Stimulated activated CD4-positive, alpha-beta T cell treated with anti-CD3 and anti-CD28 coated beads, TNF-alpha, amount 100 ng/mL, for 24 hours (primary cell): ENCODE results near the gene ADORA1.

ENCODE experiments used
- DNase-seq, 3 experiments: peaks; one replicate each; pipeline ENCODE4 v3.0.0-alpha.2; 2020; ENCODE audit warnings: low read depth in 3 of 3

The ADORA1 gene

DNA sequence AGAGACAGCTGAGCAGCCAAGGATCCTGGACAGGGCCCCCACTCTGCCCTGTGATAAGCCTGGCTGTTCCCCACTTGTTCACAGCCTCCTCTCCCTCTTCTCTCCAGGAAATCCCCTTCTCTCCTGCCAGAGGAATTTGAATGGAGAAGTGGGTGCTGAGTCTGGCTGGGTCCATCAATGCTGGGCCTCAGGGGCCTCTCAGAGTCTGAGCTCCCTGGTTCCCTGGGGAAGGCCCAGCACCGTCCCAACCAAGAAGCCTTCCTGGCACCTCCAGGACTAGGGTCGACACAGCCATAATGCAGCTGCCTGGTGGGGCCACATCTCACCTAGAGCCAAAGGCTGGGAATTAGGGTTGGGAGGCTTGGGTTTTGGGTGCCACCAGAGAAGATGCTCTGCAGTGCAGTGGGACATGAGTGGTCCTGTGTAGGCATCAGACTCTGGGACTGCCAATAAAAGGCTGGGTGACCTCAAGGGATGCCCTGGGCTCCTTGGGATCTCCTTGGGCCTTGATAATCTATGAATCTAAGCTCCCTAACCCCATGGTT is 45.6 kb downstream of the ADORA1 start:
- DNase-seq: no peak

- DNase-seq: no peak
These were observed 46.0 kb downstream of the ADORA1 start for GRCh38 chr1:203173566-203173965.

DNA sequence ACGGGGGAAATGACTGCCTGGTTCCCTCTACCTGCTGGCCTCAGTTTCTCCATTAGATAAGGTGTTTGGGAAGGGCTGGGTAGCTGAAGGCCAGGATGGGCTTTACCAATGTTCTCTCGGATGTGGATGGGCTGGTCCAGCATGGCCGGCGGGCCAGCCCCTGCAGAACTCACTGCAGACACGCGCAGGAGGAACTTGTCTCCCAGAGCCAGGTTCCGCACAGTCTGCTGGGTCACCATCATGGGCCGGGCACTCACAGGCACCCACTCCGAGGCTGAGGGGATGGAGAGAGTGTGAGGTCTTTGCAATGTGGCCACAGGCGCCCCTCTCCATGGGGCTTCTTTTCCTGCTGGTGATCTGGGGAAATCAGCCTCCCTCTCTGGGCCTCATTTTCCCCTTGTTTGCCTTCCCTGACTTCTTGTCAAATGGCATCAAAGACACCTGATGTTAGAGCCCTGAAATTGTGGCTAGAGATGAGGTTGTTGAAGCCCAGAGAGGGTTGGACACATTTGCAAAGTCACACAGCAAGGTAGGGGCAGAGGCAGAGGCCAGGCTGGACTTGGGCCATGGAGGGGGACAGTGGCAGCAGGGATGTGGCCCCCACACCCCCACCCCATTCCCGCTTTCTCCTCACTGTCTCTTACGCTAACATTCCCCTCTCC is 46.9 kb downstream of the ADORA1 start:
- DNase-seq: no peak

GRCh38 chr1:203175237-203175826 is 47.8 kb downstream of the ADORA1 start, which contains the start of gene MYBPH:
Gene MYBPH, minus strand, starts transcription at chr1:203175826. Its CDS starts 71 bp downstream, at chr1:203175755.
- no peak for DNase-seq

DNA sequence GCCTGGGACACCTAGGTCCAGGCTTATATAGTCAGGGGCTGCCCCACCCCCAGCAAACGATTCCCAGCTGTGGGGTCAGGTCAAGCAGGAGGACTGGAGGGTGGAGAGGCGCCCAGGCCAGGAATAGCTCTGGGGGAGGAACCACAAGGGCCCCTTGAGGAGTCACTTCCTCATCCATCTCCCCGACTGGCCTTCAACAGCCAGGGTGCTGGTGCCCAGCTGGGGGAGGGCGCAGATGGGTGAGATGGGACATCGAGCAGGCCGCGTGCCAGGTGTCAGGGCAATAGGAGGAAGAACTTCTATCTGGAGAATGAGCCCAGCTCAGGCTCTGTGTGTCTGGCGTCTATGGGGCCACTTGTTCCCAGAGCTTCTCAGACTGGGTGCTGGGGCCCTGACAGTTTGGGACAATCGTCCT is 48.3 kb downstream of the ADORA1 start:
- DNase-seq: no peak

GRCh38 chr1:203176273-203177035 is 48.9 kb downstream of the ADORA1 start:
- DNase-seq: no peak

- no peak for DNase-seq
These were observed 49.5 kb downstream of the ADORA1 start for GRCh38 chr1:203177036-203177405.

DNA sequence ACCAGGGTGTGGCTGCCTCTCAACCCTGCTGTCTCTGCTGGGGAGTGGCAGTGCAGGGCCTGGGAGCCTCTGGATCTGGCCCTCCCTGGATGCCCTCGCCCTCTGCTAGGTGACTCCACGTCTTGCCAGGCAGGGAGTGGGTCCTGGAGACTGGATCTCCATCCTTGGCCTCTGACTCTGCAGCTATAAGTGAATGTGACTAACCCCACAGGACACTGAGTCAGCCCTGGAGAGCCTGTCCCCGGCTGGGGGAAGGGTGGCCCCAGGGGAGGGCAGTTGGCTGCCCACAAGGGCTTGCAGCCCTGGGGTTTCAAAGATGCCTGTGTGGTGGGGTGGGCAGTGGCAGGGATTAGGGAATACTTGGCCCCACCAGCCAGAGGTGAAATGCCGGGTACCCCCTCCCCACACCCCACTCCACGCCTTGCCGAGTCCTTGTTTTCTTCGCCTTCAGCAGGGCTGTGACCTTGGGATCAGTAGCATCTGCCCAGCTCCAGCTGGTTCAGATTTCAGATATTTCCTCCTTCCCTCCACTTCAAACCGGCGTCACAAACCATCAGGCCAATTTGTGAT is 50.0 kb downstream of the ADORA1 start:
- no peak for DNase-seq

DNA sequence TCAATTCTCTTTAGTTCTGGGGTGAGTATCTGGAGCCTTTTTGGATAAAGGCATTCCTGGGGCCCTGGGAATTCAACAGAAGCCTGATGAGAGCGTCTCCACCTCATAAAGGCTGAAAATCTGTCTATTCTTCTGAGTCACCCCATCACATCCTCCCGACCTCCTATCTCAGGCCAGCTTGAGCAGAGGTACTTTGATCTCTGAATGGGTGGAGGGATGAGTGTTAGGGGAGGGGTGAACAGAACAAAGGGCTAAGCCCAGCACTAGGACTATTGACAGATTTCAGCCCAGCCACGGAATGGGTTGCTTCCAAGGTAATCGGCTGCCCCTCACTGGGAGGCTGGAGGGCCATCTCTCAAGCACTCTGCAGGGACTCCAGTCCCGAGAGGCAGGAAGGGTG is 50.6 kb downstream of the ADORA1 start:
- no peak for DNase-seq

DNA sequence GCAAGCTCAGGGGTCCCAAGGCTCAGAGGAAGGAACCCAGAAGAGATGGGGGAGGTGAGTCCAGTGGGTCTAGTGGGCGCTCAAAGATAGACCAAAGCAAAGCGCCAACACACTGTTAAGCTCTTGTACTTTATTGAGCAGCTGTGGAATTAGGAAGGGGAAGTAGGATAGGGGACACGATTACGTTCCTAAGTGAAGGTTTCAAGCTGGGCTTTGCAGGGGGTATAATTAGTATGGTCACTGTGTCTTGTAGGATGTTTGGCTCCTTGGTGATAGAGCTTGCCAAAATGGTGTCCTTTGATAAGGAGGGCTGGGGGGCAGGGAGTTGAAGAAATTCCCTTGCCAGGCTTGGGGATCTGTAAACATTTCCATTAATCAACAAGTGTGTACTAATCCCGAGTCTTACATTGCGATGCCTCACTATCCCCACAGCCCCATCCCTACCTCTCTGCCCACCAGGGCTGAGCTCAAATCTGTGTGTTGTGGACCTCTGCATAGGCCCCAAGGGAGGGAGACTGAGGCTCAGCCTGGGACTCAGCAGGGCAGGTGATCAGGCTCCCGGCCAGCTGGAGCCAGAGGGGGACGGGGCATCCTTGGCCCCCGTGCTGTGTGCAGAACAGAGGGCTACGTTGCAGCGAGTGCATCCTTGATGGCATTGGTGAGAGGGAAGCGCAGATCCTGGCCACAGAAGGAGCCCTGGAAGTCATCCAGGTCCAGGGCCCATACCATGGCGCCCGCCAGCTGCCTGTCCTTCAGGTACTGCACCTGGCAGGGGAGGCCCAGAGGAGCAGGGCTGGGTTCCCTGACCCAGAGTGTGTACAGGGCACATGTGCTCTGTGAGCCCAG is 51.5 kb downstream of the ADORA1 start:
- no peak for DNase-seq

DNA sequence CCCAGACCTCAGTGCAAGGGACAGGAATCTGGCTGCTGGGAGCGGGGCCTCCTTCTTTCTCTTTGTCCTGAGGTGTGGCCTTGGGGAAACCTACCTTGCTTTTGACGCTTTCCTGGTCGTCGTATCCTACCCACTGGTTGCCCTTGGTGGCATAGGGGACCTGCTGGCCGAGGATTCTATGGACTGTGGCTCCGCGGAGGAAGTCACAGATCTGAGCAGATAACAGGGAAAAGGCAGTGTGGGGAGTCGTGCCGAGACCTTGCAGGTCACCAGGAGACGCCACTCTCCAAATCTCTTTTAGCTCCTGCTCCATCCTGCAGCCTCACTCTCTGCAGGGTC is 52.1 kb downstream of the ADORA1 start:
- DNase-seq: no peak

DNA sequence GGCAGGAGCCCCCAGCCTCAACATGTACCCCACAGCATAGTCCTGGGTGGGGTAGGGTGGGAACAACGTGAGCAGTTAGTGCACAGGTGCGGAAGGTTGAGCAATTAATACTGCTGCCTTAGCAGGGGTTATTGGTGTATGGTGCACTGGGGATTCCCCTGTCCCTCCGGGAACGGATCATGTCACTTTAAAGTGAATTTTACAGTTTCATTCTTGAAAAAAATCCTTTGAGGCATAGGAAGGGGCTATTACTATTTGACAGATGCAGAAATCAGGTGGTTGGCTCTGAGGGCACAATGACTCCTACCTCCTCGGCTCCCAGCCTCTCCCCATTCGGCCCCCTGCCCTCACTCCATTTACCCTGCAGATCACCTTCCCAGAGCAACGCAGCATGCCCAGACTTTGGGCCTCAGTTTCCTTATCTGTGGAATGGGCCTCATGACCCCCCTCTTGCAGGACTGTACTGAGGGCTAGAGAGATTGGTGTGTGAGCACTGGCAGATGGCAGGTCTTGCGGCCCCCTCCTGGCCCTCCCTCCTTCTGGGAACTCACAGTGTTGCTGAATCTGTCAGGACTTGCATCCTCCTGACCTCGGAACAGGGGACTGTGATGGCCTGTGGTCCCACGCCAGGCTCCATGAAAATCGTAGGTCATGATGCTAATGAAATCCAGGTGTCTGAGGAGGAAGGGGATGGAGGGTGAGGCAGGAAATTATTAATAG is 53.2 kb downstream of the ADORA1 start:
- DNase-seq: no peak

DNA sequence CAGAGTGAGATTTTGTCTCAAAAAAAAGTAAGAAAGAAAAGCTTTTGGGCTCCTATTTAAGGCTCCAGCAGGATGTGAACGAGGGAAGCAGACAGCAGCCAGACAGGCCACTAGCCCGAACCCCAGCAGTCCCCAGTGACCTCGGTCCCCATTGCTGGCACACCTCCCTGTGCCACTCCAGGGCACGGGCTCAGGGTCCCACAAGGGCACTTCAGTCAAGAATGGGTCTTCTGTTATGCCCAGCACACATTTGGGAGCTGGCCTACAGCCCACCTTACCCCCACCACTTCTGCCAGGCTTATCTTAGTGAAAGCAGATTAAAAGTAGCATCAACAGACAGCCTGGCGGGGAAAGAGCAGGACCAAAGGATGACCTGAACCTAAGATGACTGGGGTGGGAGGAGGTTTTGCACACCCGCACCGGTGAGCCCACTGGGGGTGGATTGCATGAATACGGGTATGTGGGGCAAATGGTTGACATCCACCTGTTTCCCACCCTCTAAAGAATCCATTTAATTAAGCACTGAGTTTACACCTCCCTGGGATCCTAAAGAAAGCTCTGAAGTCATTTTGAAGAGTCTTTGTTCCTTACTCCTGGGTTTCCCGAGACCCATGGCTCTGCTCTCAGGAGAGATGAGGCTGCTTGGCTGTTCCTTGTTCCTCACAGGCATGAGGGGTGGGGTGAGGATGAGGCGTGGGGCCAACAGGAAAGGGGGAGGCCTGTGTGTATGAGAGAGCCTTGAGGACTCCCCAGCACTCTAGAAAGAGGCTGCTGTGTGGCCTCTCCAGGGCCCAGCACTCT is 54.3 kb downstream of the ADORA1 start:
- DNase-seq: no peak

GRCh38 chr1:203182387-203182953 is 54.9 kb downstream of the ADORA1 start:
- DNase-seq: no peak

- no peak for DNase-seq
These were observed 56.3 kb downstream of the ADORA1 start for GRCh38 chr1:203183828-203184227.

- DNase-seq: no peak
These were observed 56.9 kb downstream of the ADORA1 start for GRCh38 chr1:203184467-203184866.

- DNase-seq: no peak
These were observed 57.5 kb downstream of the ADORA1 start for GRCh38 chr1:203185061-203185461.

DNA sequence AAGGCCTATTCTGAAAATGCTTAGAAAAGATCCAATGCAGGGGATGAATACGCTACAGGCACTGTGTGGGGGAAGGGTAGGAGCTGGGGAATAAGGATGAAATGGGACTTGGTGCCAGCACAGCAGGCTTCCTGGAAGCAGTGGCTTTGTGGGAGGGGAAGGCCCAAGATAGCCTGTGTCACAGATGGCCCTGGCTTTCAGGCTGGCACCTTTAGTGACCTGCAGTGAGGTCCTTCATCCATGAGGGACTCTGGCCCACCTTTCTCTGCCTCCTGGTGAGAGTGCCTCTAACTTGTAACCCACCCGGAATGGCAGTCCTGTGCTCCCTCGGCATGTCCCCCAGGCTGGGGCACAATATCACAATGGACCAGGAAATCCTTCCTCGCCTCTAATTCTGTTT is 58.1 kb downstream of the ADORA1 start:
- DNase-seq: no peak

DNA sequence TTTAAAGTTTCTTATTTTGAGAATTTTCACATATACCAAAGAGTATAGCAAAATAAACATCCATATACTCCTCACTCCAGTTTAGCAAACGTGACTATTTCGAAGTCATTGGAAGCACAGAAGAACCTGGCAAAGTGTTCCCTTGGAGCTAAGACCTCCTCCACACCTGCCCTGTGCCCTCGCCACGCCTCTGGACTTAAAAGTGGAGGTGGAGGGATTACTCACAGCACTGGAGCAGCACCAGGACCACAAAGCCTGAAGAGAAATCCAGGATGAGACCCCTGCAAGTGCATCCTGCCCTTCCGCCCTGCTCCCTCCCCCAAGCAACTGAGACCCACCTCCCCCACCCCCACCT is 58.5 kb downstream of the ADORA1 start:
- no peak for DNase-seq
